HEK293 (cell line): ENCODE results near the gene ABTB2.

Experiments
- CTCF ChIA-PET: fragments of 350-600 bp; formaldehyde crosslinking; extraction: SDS; loops from one replicate; lab custom pipeline; 2021; ENCODE audit warnings: antibody characterized with exemption; lab: Yijun Ruan, JAX
- POLR2A ChIA-PET: fragments of 300-600 bp; formaldehyde crosslinking; extraction: SDS; loops from one replicate; lab custom pipeline; 2020; ENCODE audit warnings: antibody characterized with exemption, inconsistent platforms; lab: Yijun Ruan, JAX
- H3K27ac ChIP-seq: fragments of 200-500 bp; sonication (Bioruptor generic); 2 replicates; pipeline ENCODE4 v1.5.1; 2014; ENCODE audit warnings: low read depth, low read length, control low read depth, inconsistent platforms; ENCODE audit errors: extremely low read depth
- H3K36me3 ChIP-seq, 2 experiments: fragments of 200-500 bp in 1 of 2; sonication (Bioruptor generic) in 1 of 2; 1 replicate in 1 of 2; 2 replicates in 1 of 2; pipeline ENCODE4 v1.5.1; 2014 to 2017; ENCODE audit warnings: inconsistent platforms in 2 of 2, low read length in 2 of 2; ENCODE audit not compliant: control insufficient read depth in 2 of 2, insufficient read depth in 1 of 2
- H3K4me1 ChIP-seq: fragments of 200-500 bp; sonication (Bioruptor generic); 2 replicates; pipeline ENCODE4 v1.5.1; 2014; ENCODE audit warnings: mild to moderate bottlenecking, low read length, inconsistent platforms; ENCODE audit not compliant: control insufficient read depth, insufficient read depth
- H3K4me3 ChIP-seq: 2 replicates; pipeline ENCODE4 v1.5.1; 2011; ENCODE audit warnings: low read depth, mild to moderate bottlenecking, control low read depth, low read length, moderate library complexity
- H3K9me3 ChIP-seq: fragments of 200-500 bp; sonication (Bioruptor generic); 2 replicates; pipeline ENCODE4 v1.5.1; 2014; ENCODE audit warnings: low read depth, low read length, inconsistent platforms; ENCODE audit not compliant: control insufficient read depth, insufficient read depth
- BCL11A ChIP-seq: fragments of 450-650 bp; formaldehyde crosslinking; IDR thresholded peaks from 2 replicates; pipeline ENCODE4 v1.5.1; 2016; ENCODE audit warnings: low read depth, missing biosample characterization, missing genetic modification characterization
- GLI2 ChIP-seq: fragments of 450-650 bp; formaldehyde crosslinking; IDR thresholded peaks from 2 replicates; pipeline ENCODE4; 2017; ENCODE audit warnings: missing biosample characterization, missing genetic modification characterization, low read depth, borderline replicate concordance
- KLF17 ChIP-seq: fragments of 450-650 bp; formaldehyde crosslinking; IDR thresholded peaks from 2 replicates; pipeline ENCODE4 v1.5.1; 2016; ENCODE audit warnings: missing biosample characterization, missing genetic modification characterization
- MEIS1 ChIP-seq: sonication (generic); formaldehyde crosslinking; IDR thresholded peaks from 2 replicates; pipeline ENCODE4 v1.8.1; 2022; ENCODE audit warnings: missing genetic modification reagents, mild to moderate bottlenecking, borderline replicate concordance
- OVOL3 ChIP-seq: fragments of 450-650 bp; formaldehyde crosslinking; IDR thresholded peaks from 2 replicates; pipeline ENCODE4 v1.5.1; 2016; ENCODE audit warnings: missing biosample characterization, missing genetic modification characterization
- PRDM10 ChIP-seq: fragments of 450-650 bp; formaldehyde crosslinking; IDR thresholded peaks from 2 replicates; pipeline ENCODE4 v1.5.1; 2016; ENCODE audit warnings: missing biosample characterization, missing genetic modification characterization
- SALL2 ChIP-seq: fragments of 450-650 bp; formaldehyde crosslinking; IDR thresholded peaks from 2 replicates; pipeline ENCODE4 v1.5.0; 2017; ENCODE audit warnings: missing biosample characterization, mild to moderate bottlenecking, missing genetic modification characterization, borderline replicate concordance
- WT1 ChIP-seq: fragments of 450-650 bp; formaldehyde crosslinking; IDR thresholded peaks from 2 replicates; pipeline ENCODE4 v1.5.1; 2016; ENCODE audit warnings: missing biosample characterization, missing genetic modification characterization
- YY1 ChIP-seq: fragments of 450-650 bp; formaldehyde crosslinking; IDR thresholded peaks from 2 replicates; pipeline ENCODE4 v1.5.1; 2018; ENCODE audit warnings: missing biosample characterization, missing genetic modification characterization
- ZBTB20 ChIP-seq: fragments of 450-650 bp; formaldehyde crosslinking; IDR thresholded peaks from 2 replicates; pipeline ENCODE4 v1.5.1; 2016; ENCODE audit warnings: missing biosample characterization, missing genetic modification characterization
- ZBTB48 ChIP-seq: fragments of 450-650 bp; formaldehyde crosslinking; IDR thresholded peaks from 2 replicates; pipeline ENCODE4 v1.5.1; 2016; ENCODE audit warnings: missing biosample characterization, missing genetic modification characterization
- ZBTB49 ChIP-seq: fragments of 450-650 bp; formaldehyde crosslinking; IDR thresholded peaks from 2 replicates; pipeline ENCODE4 v1.5.1; 2016; ENCODE audit warnings: missing biosample characterization, missing genetic modification characterization, low read depth
- ZFP69B ChIP-seq: fragments of 450-650 bp; formaldehyde crosslinking; IDR thresholded peaks from 2 replicates; pipeline ENCODE4 v1.5.1; 2016; ENCODE audit warnings: missing biosample characterization, missing genetic modification characterization
- ZNF121 ChIP-seq: fragments of 450-650 bp; formaldehyde crosslinking; IDR thresholded peaks from 2 replicates; pipeline ENCODE4 v1.5.1; 2016; ENCODE audit warnings: missing biosample characterization, missing genetic modification characterization
- ZNF138 ChIP-seq: fragments of 450-650 bp; formaldehyde crosslinking; IDR thresholded peaks from 2 replicates; pipeline ENCODE4 v1.5.1; 2016; ENCODE audit warnings: missing biosample characterization, missing genetic modification characterization, borderline replicate concordance
- ZNF169 ChIP-seq: fragments of 450-650 bp; formaldehyde crosslinking; IDR thresholded peaks from 2 replicates; pipeline ENCODE4 v1.5.1; 2016; ENCODE audit warnings: missing biosample characterization, missing genetic modification characterization
- ZNF174 ChIP-seq: fragments of 450-650 bp; formaldehyde crosslinking; IDR thresholded peaks from 2 replicates; pipeline ENCODE4 v1.5.0; 2017; ENCODE audit warnings: missing biosample characterization, mild to moderate bottlenecking, missing genetic modification characterization
- ZNF214 ChIP-seq: fragments of 450-650 bp; formaldehyde crosslinking; IDR thresholded peaks from 2 replicates; pipeline ENCODE4 v1.5.1; 2017; ENCODE audit warnings: missing biosample characterization, mild to moderate bottlenecking, missing genetic modification characterization, borderline replicate concordance
- ZNF223 ChIP-seq: fragments of 450-650 bp; formaldehyde crosslinking; IDR thresholded peaks from 2 replicates; pipeline ENCODE4 v1.5.1; 2016; ENCODE audit warnings: missing biosample characterization, missing genetic modification characterization
- ZNF239 ChIP-seq: fragments of 450-650 bp; formaldehyde crosslinking; IDR thresholded peaks from 2 replicates; pipeline ENCODE4 v1.5.1; 2016; ENCODE audit warnings: missing biosample characterization, missing genetic modification characterization
- ZNF280D ChIP-seq: fragments of 450-650 bp; formaldehyde crosslinking; IDR thresholded peaks from 2 replicates; pipeline ENCODE4 v1.5.1; 2016; ENCODE audit warnings: missing biosample characterization, missing genetic modification characterization
- ZNF335 ChIP-seq: fragments of 450-650 bp; formaldehyde crosslinking; conservative IDR thresholded peaks from 2 replicates; pipeline ENCODE4 v1.5.1; 2016; ENCODE audit warnings: missing biosample characterization, missing genetic modification characterization
- ZNF37A ChIP-seq: fragments of 450-650 bp; IDR thresholded peaks from 2 replicates; pipeline ENCODE4 v1.5.1; 2018; ENCODE audit warnings: missing biosample characterization, missing genetic modification characterization
- ZNF394 ChIP-seq: fragments of 450-650 bp; formaldehyde crosslinking; IDR thresholded peaks from 2 replicates; pipeline ENCODE4 v1.5.1; 2016; ENCODE audit warnings: missing biosample characterization, missing genetic modification characterization, mild to moderate bottlenecking, moderate library complexity, borderline replicate concordance
- ZNF416 ChIP-seq: fragments of 450-650 bp; formaldehyde crosslinking; IDR thresholded peaks from 2 replicates; pipeline ENCODE4 v1.5.1; 2016; ENCODE audit warnings: missing biosample characterization, missing genetic modification characterization
- ZNF473 ChIP-seq: fragments of 450-650 bp; formaldehyde crosslinking; IDR thresholded peaks from 2 replicates; pipeline ENCODE4 v1.5.1; 2017; ENCODE audit warnings: missing biosample characterization, missing genetic modification characterization

ABTB2 gene

GRCh38 chr11:34379539-34379938 is 21.7 kb upstream of the ABTB2 start (continued):
- TF ChIP-seq ZNF223 (tag by site-specific recombination) (no peak), ZNF473 (tag by site-specific recombination) (no peak), ZNF335 (tag by site-specific recombination) (no peak), ZNF138 (tag by site-specific recombination) (no peak), ZNF394 (tag by site-specific recombination) (no peak), PRDM10 (tag by site-specific recombination) (no peak), BCL11A (no peak), ZNF416 (tag by site-specific recombination) (no peak), SALL2 (no peak)

GRCh38 chr11:34379079-34379478 is 21.3 kb upstream of the ABTB2 start:
- Histone ChIP-seq H3K9me3 (no peaks in the 10 kb centered on the region), H3K27ac (no peak overlapping the region), H3K36me3 (no peaks in the 10 kb centered on the region), H3K4me3 (no peak overlapping the region)
- POLR2A ChIA-PET = no interaction called here
- TF ChIP-seq ZNF121 (no peak), ZNF239 (tag by site-specific recombination) (no peak), SALL2 (no peak), ZBTB20 (tag by site-specific recombination) (no peak), ZNF280D (tag by site-specific recombination) (no peak), ZBTB48 (tag by site-specific recombination) (no peak)
- TF ChIP-seq, all 188 proteins: peak for 0
- no peaks in the 10 kb centered on the region for H3K4me1 ChIP-seq
- CTCF ChIA-PET = interaction anchor here (0.6 kb wide), 1 partner anchor 103 kb away, joined by 3 read pairs; no protein-coding TSS in a partner anchor

GRCh38 chr11:34373727-34374126 is 15.9 kb upstream of the ABTB2 start:
- H3K27ac ChIP-seq = no peak overlapping the region
- ChIA-PET POLR2A (no interaction called here), CTCF (no interaction called here)
- H3K4me1 ChIP-seq = no peaks in the 10 kb centered on the region
- H3K4me3 ChIP-seq = no peak overlapping the region
- H3K9me3 ChIP-seq = no peaks in the 10 kb centered on the region
- no peaks in the 10 kb centered on the region for H3K36me3 ChIP-seq
- no peak for TF ChIP-seq MEIS1 (CRISPR knock-in tag)
- no peak for TF ChIP-seq ZNF174 (tag by site-specific recombination)
- no peak for TF ChIP-seq ZNF214 (tag by site-specific recombination)
- TF ChIP-seq GLI2 (tag by site-specific recombination) = no peak
- TF ChIP-seq OVOL3 (tag by site-specific recombination) = no peak
- TF ChIP-seq KLF17 (tag by site-specific recombination) = no peak
- TF ChIP-seq ZFP69B (tag by site-specific recombination) = no peak
- TF ChIP-seq ZNF169 (tag by site-specific recombination) = no peak
- TF ChIP-seq WT1 (tag by site-specific recombination) = no peak
- no peak for TF ChIP-seq ZBTB49 (tag by site-specific recombination)
- no peak for TF ChIP-seq ZNF37A (tag by site-specific recombination)
- TF ChIP-seq YY1 (tag by site-specific recombination) = no peak
